B cell (primary cell): ENCODE measurements around the gene TANC1. TPM values are rescaled to one million over a fixed set of nuclear protein-coding genes. Genes with fewer than 3 reads are reported as not detected.

Experiments
- ATAC-seq: fragments of 200-7000 bp; cut with Tn5 transposase; one replicate; pipeline ENCODE4 v1.10.0; 2021; ENCODE audit warnings: low read depth, mild to moderate bottlenecking, moderate number of reproducible peaks, moderate library complexity
- CTCF ChIA-PET: fragments of 350-600 bp; sonication (Branson Sonifier 250); formaldehyde crosslinking; loops from one replicate; lab custom pipeline; 2021; ENCODE audit warnings: antibody characterized with exemption, inconsistent platforms; lab: Charles Lee
- POLR2A ChIA-PET: fragments of 350-600 bp; sonication (Branson Sonifier 250); formaldehyde crosslinking; loops from one replicate; lab custom pipeline; 2021; ENCODE audit warnings: antibody characterized with exemption; lab: Charles Lee
- DNase-seq: peaks from one replicate; pipeline ENCODE4 v3.0.0; 2013
- H2AFZ ChIP-seq: 2 replicates; pipeline ENCODE4 v1.6.1; 2012; ENCODE audit warnings: mild to moderate bottlenecking, low read depth, low read length; ENCODE audit not compliant: insufficient read depth, poor library complexity, severe bottlenecking
- H3K27ac ChIP-seq, 2 donors: 1 replicate in 1 of 2; 2 replicates in 1 of 2; pipeline ENCODE4 v1.5.1; 2012 to 2013; ENCODE audit warnings: low read length in 2 of 2, mild to moderate bottlenecking in 2 of 2, moderate library complexity in 1 of 2
- H3K27me3 ChIP-seq, 4 experiments: fragments of 200-600 bp in 1 of 4; sonication (generic) in 1 of 4; replicated peaks in 1 of 4; 1 replicate in 2 of 4; 2 replicates in 2 of 4; pipeline versions ENCODE4 v1.6.1 to v1.7.0; 2013 to 2016; ENCODE audit warnings: low read length in 3 of 4, mild to moderate bottlenecking in 2 of 4, mixed read lengths in 1 of 4, moderate library complexity in 1 of 4; ENCODE audit not compliant: insufficient read depth in 4 of 4, control insufficient read depth in 3 of 4; ENCODE audit errors: control extremely low read depth in 1 of 4
- H3K36me3 ChIP-seq, 2 experiments: replicated peaks in 1 of 2; 1 replicate in 1 of 2; 2 replicates in 1 of 2; pipeline versions ENCODE4 v1.6.1 to v1.7.1; 2013; ENCODE audit warnings: low read length in 1 of 2; ENCODE audit not compliant: insufficient read depth in 2 of 2, control insufficient read depth in 1 of 2; ENCODE audit errors: control extremely low read depth in 1 of 2, extremely low read depth in 1 of 2
- H3K4me1 ChIP-seq, 2 donors: fragments of 200-600 bp in 1 of 2; sonication (generic) in 1 of 2; 1 replicate in 1 of 2; 2 replicates in 1 of 2; pipeline versions ENCODE4 v1.5.1 to v1.6.1; 2013 to 2017; ENCODE audit warnings: low read length in 2 of 2; ENCODE audit not compliant: control insufficient read depth in 2 of 2, insufficient read depth in 2 of 2
- H3K4me2 ChIP-seq: replicated peaks from 2 replicates; pipeline ENCODE3; 2012; ENCODE audit warnings: mild to moderate bottlenecking, low read depth, low read length; ENCODE audit not compliant: poor library complexity, severe bottlenecking
- H3K4me3 ChIP-seq, 5 experiments: fragments of 200-600 bp in 1 of 5; sonication (generic) in 1 of 5; 1 replicate in 3 of 5; 2 replicates in 2 of 5; pipeline versions ENCODE4 v1.5.1 to v1.7.0; 2011 to 2016; ENCODE audit warnings: low read length in 4 of 5, mild to moderate bottlenecking in 4 of 5, low read depth in 2 of 5, control low read depth in 1 of 5, moderate library complexity in 1 of 5; ENCODE audit not compliant: insufficient read depth in 1 of 5; ENCODE audit errors: control extremely low read depth in 1 of 5, extremely low read depth in 1 of 5
- H3K79me2 ChIP-seq: fragments of 200-600 bp; sonication (generic); one replicate; pipeline ENCODE4 v1.6.0; 2016; ENCODE audit warnings: low read length; ENCODE audit not compliant: control insufficient read depth, insufficient read depth
- H3K9ac ChIP-seq: fragments of 200-600 bp; sonication (generic); 2 replicates; pipeline ENCODE4 v1.6.1; 2017; ENCODE audit warnings: mild to moderate bottlenecking, low read length, moderate library complexity
- H3K9me3 ChIP-seq, 3 donors: one replicate each; pipeline versions ENCODE4 v1.6.1 to v1.7.1; 2013; ENCODE audit warnings: low read length in 2 of 3; ENCODE audit not compliant: control insufficient read depth in 2 of 3, insufficient read depth in 1 of 3; ENCODE audit errors: control extremely low read depth in 1 of 3
- H4K20me1 ChIP-seq: 2 replicates; pipeline ENCODE4 v1.6.0; 2012; ENCODE audit warnings: mild to moderate bottlenecking, low read length; ENCODE audit not compliant: insufficient read depth, control insufficient read depth, poor library complexity, severe bottlenecking
- H3K27ac Mint-ChIP-seq: one replicate; pipeline ENCODE4 v1.8.0; 2021; ENCODE audit warnings: mixed read lengths
- H3K27me3 Mint-ChIP-seq: one replicate; pipeline ENCODE4 v1.8.0; 2021; ENCODE audit warnings: mixed read lengths
- H3K4me1 Mint-ChIP-seq: one replicate; pipeline ENCODE4 v1.8.0; 2021; ENCODE audit warnings: mixed read lengths
- H3K4me3 Mint-ChIP-seq: one replicate; pipeline ENCODE4 v1.8.0; 2021; ENCODE audit warnings: mixed read lengths
- H3K9me3 Mint-ChIP-seq: one replicate; pipeline ENCODE4 v1.8.0; 2022; ENCODE audit warnings: mixed read lengths; ENCODE audit not compliant: insufficient read depth
- CTCF ChIP-seq: fragments of 200-600 bp; IDR thresholded peaks from one replicate; pipeline ENCODE4 v1.8.0; 2022; ENCODE audit warnings: antibody characterized with exemption, mild to moderate bottlenecking
- EZH2 ChIP-seq: IDR thresholded peaks from 2 replicates; pipeline ENCODE4 v1.6.1; 2012; ENCODE audit warnings: borderline replicate concordance, low read depth, mild to moderate bottlenecking, moderate library complexity, low read length; ENCODE audit not compliant: insufficient read depth, poor library complexity, severe bottlenecking
- WGBS: methylation state at CpG from one replicate; pipeline ENCODE4 v1.1.5; 2013; ENCODE audit warnings: missing lambda C conversion rate; ENCODE audit not compliant: insufficient coverage; 5-methylcytosine and 5-hydroxymethylcytosine counted together
- intact Hi-C: fragments of 100-400 bp; cut with micrococcal nuclease; formaldehyde crosslinking; loops from one replicate; pipeline ENCODE4 v1.10.0; 2022
- polyA plus RNA-seq: library from polyadenylated mRNA; depleted of rRNA; stranded (reverse); fragments of >200 nt; gene quantifications from 2 replicates; pipeline ENCODE4 v1.2.3, GENCODE V29; 2012
- total RNA-seq, 2 donors: library from RNA; stranded (reverse); fragments of 120-200 nt in 1 of 2; gene quantifications; 1 replicate in 1 of 2; 2 replicates in 1 of 2; pipeline versions ENCODE4 v1.2.3 to v1.2.4, GENCODE V29; 2013 to 2022

TANC1 gene
- total and polyA plus RNA-seq, 2 donors (not counting 1 experiment from before 2014, with no cell fraction given), result 0.13 TPM; not detected in 1

- no peaks in the 10 kb centered on the region for H3K36me3 ChIP-seq
- TF ChIP-seq EZH2 (no peak), CTCF (no peak)
- H3K4me3 ChIP-seq, result no peak overlapping the region
- no peaks in the 10 kb centered on the region for H4K20me1 ChIP-seq
- peaks cover 0 to under 1% of the 10 kb centered on the region in 2 donors for H3K4me1 ChIP-seq
- no peak overlapping the region for H3K9ac ChIP-seq
- H3K27me3 ChIP-seq, result no peaks in the 10 kb centered on the region
- H3K4me3 Mint-ChIP-seq, result no peak overlapping the region
- H3K27ac Mint-ChIP-seq, result no peak overlapping the region
- H3K9me3 Mint-ChIP-seq, result no peaks in the 10 kb centered on the region
- no peak for DNase-seq
- CTCF ChIA-PET, result no interaction called here
- H3K9me3 ChIP-seq, result no peaks in the 10 kb centered on the region
- H3K4me2 ChIP-seq, result no peak overlapping the region
- H2AFZ ChIP-seq, result no peak overlapping the region
- no CpG with 5 or more reads among the region's 1 CpG for WGBS
- peaks cover 2% of the 10 kb centered on the region for H3K4me1 Mint-ChIP-seq
- intact Hi-C loops, result no loop called here
- no peak for ATAC-seq
- no peaks in the 10 kb centered on the region for H3K79me2 ChIP-seq
- H3K27ac ChIP-seq, result no peak overlapping the region
- POLR2A ChIA-PET, result no interaction called here
- peaks cover 22% of the 10 kb centered on the region for H3K27me3 Mint-ChIP-seq
Measured at GRCh38 chr2:159155791-159156190, 187.4 kb downstream of the TANC1 start.

- H3K4me2 ChIP-seq, result no peak overlapping the region
- H3K27me3 Mint-ChIP-seq, result peaks cover 21% of the 10 kb centered on the region
Measured at GRCh38 chr2:159156834-159157233, 188.4 kb downstream of the TANC1 start.

More at GRCh38 chr2:159156834-159157233, 188.4 kb downstream of the TANC1 start:
- Histone ChIP-seq H2AFZ (no peak overlapping the region), H3K4me3 (no peak overlapping the region), H4K20me1 (no peaks in the 10 kb centered on the region), H3K9ac (no peak overlapping the region), H3K9me3 (no peaks in the 10 kb centered on the region), H3K36me3 (no peaks in the 10 kb centered on the region), H3K4me1 (peaks cover 0 to 3% of the 10 kb centered on the region in 2 donors), H3K27me3 (no peaks in the 10 kb centered on the region), H3K79me2 (no peaks in the 10 kb centered on the region), H3K27ac (no peak overlapping the region)
- no peaks in the 10 kb centered on the region for H3K9me3 Mint-ChIP-seq
- WGBS, result 90% methylated on average over 7 of the region's 8 CpGs
- no peak for DNase-seq
- ATAC-seq, result no peak
- no peak for TF ChIP-seq CTCF
- peaks cover 3% of the 10 kb centered on the region for H3K4me1 Mint-ChIP-seq
- intact Hi-C loops, result no loop called here
- no peak overlapping the region for H3K27ac Mint-ChIP-seq
- H3K4me3 Mint-ChIP-seq, result no peak overlapping the region
- POLR2A ChIA-PET, result no interaction called here
- CTCF ChIA-PET, result no interaction called here
